Gastrocnemius medialis (tissue), 4 donors: ENCODE data around the gene HGFAC.

Experiments used
- POLR2A ChIP-seq, 2 donors: fragments of 450-650 bp; IDR thresholded peaks; one replicate each; pipeline ENCODE4 v1.6.1; 2017; ENCODE audit warnings: antibody characterized with exemption in 2 of 2, mild to moderate bottlenecking in 2 of 2, moderate library complexity in 2 of 2
- TF ChIP-seq, protein P1 (sequence below), 5 experiments: fragments of 450-650 bp in 3 of 5; fragments of 200-600 bp in 2 of 5; sonication (generic) in 2 of 5; IDR thresholded peaks in 4 of 5; conservative IDR thresholded peaks in 1 of 5; 1 replicate in 4 of 5; 2 replicates in 1 of 5; pipeline ENCODE4 v1.5.1; 2016 to 2019; ENCODE audit warnings: antibody characterized with exemption in 5 of 5, mild to moderate bottlenecking in 3 of 5, moderate library complexity in 3 of 5

DNA sequence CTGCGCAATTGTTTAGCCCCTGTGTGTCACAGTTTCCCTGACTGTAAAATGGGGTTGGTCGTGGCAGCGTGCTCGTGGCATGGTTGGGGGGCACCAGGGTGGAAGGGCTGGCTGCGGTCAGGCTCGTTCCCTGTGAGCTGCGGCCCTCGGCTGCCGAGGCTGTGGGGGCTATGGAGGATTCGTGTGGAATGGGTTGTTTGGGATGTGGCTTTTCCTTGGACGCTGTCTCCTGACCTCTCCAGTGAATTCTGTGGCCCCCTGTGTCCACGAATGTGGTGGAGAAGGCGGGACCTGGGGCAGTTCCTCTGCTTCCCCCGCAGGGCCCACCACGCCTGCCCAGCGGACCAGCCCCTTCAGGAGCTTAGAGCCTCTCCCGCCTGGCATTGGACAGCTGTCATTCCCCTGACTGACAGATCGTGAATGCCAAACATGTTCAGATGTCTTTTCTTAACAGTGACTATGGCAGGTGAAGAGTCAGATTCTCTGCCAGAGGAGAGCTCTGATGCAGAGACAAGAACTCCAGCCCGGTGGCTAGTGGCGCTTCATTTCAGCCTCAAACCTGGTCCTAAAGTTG is 17.2 kb upstream of the HGFAC start:
- TF ChIP-seq, protein P1, sequence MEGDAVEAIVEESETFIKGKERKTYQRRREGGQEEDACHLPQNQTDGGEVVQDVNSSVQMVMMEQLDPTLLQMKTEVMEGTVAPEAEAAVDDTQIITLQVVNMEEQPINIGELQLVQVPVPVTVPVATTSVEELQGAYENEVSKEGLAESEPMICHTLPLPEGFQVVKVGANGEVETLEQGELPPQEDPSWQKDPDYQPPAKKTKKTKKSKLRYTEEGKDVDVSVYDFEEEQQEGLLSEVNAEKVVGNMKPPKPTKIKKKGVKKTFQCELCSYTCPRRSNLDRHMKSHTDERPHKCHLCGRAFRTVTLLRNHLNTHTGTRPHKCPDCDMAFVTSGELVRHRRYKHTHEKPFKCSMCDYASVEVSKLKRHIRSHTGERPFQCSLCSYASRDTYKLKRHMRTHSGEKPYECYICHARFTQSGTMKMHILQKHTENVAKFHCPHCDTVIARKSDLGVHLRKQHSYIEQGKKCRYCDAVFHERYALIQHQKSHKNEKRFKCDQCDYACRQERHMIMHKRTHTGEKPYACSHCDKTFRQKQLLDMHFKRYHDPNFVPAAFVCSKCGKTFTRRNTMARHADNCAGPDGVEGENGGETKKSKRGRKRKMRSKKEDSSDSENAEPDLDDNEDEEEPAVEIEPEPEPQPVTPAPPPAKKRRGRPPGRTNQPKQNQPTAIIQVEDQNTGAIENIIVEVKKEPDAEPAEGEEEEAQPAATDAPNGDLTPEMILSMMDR (IDR thresholded peaks at IDR 0.05 in 4 of 5, conservative IDR thresholded peaks at IDR 0.05 in 1 of 5), result no peak
- no peak for TF ChIP-seq POLR2A (IDR thresholded peaks at IDR 0.05)
